GM21786 (cell line): Measurements from ENCODE around the gene ARPP21.
A peak's percentile ranks its signal among the peaks of the same experiment; 100 is the strongest.

Experiments used
- ATAC-seq: cut with Tn5 transposase; IDR thresholded peaks from one replicate; pipeline ENCODE4 v1.9.1; 2021; ENCODE audit not compliant: unreplicated experiment

ARPP21 gene

DNA sequence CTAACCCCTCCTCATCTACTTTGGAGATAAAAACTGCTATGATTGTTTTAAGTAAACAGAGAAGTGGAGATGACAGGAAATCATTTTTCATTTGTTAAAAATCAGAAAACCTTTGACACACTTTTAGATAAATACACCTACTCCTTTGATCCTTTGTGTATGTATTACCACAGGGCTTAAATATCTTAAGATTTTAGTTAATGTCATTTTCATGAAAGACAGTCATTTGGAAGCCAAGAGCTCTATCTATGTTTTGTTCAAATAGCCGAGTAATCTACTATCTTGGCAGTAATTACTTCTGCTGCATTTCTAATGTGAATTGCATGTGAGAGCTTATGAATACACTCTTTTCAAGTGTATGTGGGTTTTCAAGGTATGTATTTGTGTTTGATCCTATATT lies 2.0 kb downstream of the ARPP21 start:
- ATAC-seq = no peak

DNA sequence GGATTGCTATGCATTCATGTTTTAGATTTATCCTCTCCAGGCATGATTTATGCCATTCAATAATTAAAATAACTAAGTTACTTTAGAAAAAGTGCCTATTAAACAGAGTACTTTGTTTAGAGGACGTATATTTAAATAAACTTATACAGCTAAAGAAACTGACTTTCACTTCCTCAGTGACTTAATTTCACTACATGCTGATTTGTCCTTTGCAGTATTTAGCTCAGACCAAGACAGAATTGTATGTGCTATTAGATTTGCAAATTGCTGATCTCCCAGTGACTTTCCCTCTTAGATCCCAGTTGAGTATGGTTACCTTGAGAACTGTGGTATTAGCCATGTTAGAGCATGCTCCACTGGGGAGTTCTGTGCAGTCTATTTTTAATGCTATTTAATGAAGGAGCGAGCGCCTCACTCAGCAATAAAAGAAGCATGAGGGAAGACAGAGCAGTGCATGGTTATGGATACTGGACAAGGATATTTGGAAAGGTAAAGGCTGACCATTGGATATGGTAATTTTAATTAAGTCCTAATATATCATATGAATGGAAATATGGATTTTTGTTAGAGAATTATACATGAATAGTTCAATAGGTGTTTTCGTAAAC lies 2.7 kb downstream of the ARPP21 start:
- ATAC-seq = no peak

DNA sequence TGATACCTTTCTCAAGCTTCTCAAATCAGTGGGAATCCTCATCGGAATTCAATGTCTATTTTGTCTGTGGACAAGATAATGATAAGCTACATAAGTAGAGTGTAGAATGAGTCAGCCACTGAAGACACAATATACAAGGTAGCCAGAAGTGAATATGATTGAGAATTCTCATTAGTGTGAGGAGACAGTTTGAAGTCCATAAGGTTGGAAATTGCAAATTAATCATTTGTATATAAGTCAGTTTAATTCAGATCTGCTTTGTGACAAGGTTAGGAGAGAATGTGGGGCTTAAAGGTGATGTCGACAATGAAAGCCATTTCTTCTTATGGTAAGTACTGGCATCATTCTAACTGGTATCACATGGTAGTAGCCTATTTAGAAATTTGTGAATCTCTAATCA lies 4.2 kb downstream of the ARPP21 start:
- ATAC-seq = no peak

DNA sequence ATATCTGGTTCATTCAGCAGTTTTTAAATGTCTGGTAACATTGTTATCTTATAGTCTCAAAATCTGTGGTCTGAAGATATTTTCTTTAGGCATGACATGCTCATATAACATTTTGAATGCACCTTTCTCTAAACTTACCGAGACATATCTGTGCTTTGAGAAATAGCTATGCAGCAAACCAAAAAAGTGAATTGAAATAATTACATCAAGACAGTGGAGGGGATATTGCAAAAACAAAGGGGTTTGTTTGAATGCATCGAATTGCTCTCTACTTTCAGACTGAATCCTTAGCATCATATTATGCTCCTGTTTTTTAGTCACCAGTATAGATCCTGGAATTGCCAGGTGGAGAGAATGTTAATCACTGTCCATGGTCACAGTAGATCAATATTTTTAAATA lies 5.1 kb downstream of the ARPP21 start:
- ATAC-seq = no peak

DNA sequence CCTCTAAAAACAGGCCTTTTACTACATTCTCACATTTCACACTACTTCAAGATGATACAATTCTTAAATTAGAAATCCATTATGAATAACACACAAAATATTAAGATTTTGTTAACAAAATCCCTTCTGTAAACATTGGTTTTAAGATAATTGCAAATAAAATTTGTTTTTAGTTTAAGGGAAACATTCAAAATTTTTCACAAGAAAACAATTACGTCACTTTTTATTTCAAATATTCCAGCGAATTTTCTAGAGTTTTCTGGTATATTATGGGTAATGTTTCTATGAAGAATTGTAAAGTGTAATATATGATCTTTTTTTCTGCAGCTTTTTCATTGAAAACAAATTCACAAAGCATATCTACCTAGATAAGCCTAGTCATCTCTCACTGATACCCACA lies 5.9 kb downstream of the ARPP21 start:
- ATAC-seq = no peak

DNA sequence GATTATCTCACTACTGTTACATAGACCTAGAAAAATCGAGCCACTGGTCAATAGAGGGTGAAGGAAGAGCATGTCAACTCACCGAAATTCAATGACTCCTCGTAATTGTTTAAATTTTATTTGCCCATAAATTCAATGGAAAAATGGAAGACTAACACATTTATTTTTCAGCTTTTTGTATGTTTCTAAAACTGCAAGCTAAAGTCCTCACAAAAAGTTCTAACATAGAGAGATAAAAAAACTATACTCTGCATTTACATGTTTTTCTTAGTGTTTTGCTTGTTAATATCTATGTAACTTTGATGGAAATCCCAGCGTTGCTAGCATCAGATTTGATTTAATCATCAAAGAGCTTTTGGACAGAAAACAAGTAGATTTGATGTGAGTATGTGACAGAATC lies 6.8 kb downstream of the ARPP21 start:
- no peak for ATAC-seq

DNA sequence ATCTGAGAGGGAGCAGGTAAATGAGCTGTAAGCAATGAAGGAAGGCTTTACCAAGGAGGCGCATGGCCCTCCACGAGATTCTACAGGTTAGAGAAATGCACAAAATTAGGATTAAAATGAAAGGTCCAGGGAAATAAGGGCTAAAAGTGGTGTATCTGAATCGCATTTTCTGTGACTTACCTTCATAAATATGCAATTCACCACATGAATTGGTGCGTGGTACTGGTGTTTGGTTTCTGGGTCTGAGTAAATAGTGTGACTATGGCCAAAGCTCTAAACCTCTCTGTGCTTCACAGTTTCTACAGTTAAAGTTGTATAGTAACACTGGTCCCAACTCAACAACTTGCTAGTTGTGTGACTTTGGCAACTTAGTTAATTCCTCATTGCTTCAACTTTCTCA lies 8.1 kb downstream of the ARPP21 start:
- ATAC-seq = no peak

DNA sequence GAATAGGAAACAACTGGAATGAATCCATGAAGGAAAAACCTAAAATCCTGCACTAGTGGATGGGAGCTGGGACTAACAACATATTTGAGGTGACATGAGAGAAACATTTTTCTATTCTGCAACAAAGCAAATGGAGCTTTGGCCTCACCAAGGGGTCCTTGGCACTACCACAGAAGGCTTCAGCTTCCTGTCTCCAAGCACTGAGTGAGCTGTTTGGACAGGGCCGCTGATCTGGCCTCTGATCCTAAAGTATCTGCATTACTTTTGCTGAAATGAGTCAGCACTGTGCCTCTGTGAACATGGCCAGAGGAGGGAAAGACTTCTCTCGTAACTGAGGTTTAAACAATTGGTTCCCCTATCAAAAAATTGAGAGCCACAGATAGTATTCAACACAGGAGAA lies 9.0 kb downstream of the ARPP21 start:
- no peak for ATAC-seq

DNA sequence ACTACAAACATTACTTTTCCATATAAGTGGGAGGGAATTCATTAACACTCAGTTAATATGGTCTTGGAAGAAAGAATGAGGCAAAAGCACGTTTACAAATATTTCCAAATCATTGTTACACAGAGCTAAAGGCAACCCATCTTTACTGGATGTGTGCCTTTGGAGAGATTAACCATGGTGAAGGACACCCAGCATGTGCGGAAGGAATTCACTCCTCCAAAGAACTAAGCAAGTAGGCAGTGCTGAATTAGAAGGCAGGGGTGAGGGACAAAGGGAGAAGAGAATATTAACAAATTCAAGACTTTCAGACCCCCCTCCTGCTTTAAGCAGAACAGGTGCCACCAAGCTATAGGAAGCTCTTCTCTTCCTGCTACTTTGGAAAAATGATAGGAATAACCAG lies 10.1 kb downstream of the ARPP21 start:
- no peak for ATAC-seq

DNA sequence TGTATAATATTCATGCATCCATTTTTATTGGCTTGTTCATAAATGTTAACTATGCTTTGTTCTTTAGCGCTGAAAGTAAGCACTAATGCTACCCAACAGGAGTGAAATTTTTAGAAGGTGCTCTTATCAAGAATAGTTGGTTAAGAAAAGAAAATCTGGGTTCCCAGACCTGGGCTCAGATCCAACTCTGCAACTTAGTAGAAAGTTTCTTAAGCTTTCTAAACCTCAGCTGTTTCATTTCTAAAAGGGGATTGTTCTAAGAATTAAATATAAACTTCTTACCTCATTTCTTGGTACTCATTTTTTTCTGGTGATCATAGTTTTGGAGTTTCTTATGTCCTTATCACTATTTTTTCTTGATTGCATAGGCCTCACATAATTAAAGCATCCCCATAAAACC lies 12.1 kb downstream of the ARPP21 start:
- ATAC-seq = no peak

DNA sequence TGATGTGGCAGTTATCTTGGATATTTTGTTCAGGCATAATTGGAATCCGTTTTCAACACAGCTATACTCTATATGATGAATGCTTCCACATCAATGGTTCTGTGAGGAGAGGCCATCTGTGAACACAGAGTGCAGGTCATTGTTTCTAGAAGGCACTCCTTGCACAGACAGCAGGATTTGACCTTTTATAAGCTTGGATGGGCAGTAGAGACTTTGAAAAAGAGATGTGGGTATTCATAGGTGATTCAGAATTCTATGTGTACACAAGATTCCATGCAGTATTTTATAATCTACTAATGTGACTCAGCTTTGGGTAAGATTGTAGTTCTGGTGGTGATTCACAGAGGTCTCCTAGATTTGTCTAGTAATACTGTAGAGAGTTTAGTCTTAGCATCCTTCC lies 12.5 kb downstream of the ARPP21 start:
- ATAC-seq = no peak

DNA sequence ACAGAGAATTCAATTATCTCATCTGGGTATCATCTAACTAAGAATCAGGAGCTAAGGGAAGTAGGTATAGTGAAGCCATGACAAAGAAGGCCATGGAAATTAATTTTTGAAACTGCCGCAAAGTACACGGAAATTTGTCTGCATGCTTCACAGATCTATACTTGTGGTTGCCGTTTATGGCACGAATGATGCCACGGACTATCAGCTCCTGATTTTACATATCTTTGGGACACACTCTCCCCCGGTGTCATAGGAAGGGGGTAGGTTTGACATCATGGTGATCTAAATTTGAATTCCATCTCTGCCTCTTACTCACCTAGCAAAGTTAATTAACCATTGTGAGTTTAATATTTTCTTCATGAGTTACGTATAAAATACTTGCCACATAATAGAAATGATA lies 14.0 kb downstream of the ARPP21 start:
- no peak for ATAC-seq

DNA sequence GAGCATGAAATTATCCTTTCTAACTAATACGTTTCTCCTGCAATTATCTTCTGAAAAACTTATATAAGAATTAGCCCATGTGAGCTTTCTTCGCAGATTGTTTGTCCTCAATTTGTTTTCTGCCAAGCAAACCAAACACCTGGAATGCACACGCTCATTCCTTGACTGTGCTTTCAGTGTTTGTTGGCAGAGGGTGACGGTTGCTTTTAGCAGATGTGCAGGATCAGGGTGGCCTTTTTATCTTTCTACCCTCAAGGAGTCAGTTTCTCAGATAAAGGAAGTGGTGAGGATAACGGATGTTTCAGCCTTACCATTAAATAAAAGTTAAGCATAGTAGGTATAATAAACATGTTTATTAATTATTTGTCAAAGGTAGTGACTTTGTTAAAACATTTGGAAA lies 15.2 kb downstream of the ARPP21 start:
- no peak for ATAC-seq

DNA sequence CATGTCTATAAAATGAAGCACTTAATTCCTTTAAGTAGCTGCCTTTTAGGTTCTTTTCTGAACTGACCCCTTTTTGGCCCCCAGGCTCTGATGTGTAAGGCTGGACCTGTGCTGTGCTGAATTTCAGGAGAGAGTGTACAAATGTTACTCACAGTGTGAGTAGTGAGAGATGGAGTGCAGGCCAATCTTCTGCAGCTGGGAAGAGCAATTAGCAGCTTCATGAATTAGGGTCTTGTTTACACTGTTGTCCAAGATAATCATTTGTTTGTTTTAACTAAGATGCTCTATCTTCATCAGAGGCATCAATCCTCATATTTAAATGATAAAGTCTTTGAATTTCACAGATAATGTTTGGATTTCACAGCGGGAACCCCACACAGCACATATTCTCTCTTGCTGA lies 19.4 kb downstream of the ARPP21 start:
- ATAC-seq = no peak

DNA sequence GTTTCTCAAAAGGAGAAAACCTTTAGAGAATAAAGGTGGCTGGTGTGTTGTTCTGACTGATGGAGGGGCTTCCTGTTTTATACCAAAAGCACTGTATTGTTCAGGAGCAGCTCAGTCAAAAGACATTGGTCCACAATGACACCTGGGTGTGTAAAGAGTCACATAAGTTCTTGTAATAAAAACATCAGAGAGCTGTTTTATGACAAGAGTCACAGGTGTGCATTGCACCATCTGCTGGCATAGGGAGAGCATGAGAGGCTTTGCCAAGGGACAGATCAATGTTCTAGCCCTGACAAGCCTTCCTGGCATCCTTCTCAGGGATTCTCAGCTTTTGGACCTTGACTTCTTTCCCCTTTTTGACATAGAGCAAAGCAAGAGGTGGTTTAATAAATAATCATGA lies 20.4 kb downstream of the ARPP21 start:
- no peak for ATAC-seq

DNA sequence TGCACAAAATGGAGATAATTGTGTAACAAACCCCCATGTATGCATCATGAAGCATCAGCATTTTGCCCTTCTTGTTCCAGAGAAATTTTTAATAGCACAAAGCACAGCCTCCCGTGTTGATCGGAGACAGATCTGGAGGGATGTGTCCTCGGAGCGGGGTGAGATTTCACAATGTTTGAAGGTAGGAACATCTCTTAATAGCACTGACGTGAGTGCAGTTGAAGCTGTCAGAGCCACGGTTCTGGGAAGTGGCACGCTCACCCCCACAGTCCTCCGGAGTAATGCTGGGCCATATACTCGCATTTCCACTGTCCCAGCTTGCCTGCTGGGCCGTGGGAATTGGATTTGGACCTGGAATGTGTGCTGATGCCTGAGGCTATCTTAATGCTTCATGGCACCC lies 24.1 kb downstream of the ARPP21 start:
- ATAC-seq = no peak

DNA sequence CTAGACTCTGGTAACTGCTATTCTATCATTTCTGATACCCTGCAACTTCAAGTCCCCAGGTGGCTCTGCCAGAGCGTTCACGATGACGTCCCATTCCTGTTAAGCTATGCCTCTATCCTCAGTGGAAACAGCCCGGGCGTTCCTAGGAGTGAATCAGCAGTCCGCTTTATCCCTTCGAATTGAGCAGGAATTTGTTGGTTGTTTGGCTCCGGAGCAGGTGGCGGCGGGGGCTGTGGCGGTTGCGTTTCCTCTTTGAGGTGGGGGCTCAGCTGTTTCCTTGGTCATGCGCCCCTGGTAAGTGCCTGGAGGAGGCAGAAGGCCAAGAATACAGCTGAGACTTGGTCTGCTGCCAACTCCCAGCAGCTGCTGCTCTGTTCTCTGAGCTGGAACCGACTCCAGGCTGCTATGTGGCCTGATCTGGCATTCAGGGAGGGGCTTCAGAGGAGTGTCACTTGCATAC lies 25.2 kb downstream of the ARPP21 start:
- peak; percentile 79 for ATAC-seq

DNA sequence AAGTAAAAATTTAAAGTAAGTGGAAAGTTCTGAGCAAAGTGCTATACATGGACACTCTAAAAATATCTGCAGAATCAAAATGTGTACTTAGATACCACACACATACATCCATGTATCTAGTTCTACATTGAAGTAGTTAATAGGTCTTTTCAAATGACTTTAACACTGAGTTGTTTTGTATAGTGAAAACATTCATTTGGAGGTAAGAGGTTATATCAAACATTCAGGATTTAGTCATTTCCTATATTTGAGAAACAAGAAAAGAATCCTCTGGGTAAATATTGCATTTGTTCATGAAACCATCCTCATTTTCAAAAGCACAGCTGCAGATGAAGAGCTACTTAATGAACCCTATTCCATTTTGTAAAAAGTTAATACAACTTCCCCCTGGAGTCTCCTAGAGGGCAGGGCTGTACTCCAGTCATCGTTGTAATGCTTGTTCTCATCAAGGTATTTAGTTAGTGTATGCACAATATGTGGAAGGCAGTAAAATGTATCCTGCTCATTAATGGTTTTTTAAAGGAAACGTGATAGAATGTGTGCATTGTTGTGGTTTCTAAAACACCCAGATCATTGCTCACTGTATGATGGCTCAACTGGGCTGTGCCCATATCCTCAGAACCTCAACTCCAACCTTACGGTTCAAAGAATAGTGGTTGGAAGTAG lies 26.2 kb downstream of the ARPP21 start:
- no peak for ATAC-seq

DNA sequence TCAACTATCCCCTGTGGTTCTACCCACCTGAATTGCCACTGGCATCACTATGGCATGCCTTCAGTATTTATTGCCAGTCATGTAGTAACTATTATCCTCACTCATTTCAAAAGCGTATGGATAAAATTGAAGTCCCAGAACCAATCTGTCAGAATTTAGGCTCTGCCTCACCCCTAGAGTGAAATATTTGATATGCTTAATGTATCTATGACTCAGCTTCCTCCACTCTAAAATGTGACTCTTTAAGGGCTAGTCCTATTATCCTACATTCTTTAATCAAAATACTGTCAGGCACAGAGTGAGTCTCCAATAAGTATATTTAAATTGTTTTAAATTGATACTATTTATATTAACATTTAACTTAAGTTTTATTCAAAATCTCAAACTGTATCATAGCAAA lies 27.6 kb downstream of the ARPP21 start:
- ATAC-seq = no peak

DNA sequence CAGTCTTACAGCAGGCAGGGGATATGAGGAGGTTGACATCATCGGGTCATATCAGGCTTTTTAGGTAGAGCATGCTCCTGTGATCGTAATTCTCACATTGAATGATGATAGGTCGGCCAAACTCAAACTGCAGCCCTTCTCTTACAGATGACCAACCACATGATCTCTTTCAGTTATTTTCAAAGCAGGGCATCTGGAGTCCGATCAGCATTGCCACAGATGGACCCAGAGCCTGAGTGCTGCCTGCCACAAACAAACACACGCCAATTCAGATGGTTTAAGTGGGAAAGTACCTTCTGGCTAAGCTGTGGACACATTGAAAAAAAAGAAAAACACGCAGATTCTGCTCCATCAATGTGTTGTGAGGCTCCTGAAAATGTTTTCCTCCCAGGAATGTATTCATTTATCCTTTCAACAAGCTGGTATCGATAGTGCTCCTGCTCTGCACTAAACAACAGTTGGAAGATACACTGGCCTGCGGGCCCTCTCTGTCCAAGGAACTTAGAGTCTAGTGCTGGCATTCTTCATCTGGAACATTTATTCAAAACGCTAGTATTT lies 31.2 kb downstream of the ARPP21 start:
- ATAC-seq = no peak

DNA sequence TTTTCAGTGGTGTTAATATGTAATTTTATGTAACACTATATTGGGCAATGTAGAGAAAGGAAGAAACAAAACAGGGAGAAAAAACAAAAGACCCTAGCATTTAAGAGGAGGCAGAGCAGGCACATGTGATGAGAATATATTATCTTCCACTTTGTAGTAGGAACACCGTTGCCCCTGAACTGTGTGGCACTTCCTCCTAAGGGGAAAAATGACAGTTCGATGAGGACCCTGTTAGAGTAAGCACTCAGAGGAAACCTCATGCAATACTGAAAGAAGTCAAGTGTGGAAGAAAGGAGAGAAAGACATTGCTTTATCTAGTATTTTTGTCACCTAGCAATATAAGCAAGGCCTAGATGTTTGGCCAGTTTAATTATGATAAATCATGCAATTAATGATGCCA lies 32.2 kb downstream of the ARPP21 start:
- ATAC-seq = no peak

DNA sequence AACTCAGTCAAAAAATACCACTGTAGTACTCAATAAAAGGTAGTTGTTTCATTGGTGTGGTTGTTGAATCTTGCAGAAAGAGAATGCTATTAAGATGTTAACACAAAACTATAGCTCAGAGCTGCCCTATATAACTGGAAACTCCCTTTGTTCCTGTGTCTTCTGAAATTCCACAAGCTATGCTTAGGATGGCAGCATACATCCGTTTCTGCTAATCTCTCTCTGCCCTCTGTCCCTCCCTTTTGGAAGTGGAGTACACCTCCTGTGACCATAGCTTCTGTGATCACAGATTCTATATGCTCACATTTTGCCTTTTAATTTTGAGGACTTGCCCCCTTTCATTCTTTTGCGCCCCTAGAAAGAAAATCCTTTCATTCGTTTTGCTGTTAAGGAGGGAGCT lies 33.7 kb downstream of the ARPP21 start:
- ATAC-seq = no peak
